OCI-LY7 (cell line): Measurements from ENCODE around the gene THAP12. TPM values are rescaled to one million over a fixed set of nuclear protein-coding genes. Genes with fewer than 3 reads are reported as not detected.

Experiments used
- Bru-seq: library from RNA; stranded (reverse); fragments of 400-500 nt; gene quantifications from one replicate; lab custom pipeline; 2021; lab: Mats Ljungman, UMichigan
- BruChase-seq, 2 experiments: library from RNA; stranded (reverse); fragments of 400-500 nt; gene quantifications; one replicate each; lab custom pipeline; 2021; lab: Mats Ljungman, UMichigan
- BruUV-seq: library from RNA; stranded (reverse); fragments of 400-500 nt; replicated peaks from 2 replicates; lab custom pipeline; 2021; lab: Mats Ljungman, UMichigan
- CTCF ChIA-PET: fragments of 300-600 bp; sonication (Branson Sonifier 250); formaldehyde crosslinking; loops from one replicate; lab custom pipeline; 2022; ENCODE audit warnings: antibody characterized with exemption; ENCODE audit not compliant: unreplicated experiment; lab: Charles Lee
- POLR2A ChIA-PET: fragments of 300-600 bp; sonication (Branson Sonifier 250); formaldehyde crosslinking; loops from one replicate; lab custom pipeline; 2022; ENCODE audit warnings: antibody characterized with exemption; lab: Charles Lee
- DNase-seq: peaks from one replicate; pipeline ENCODE4 v3.0.0-alpha.2; 2015; ENCODE audit warnings: low spot score
- H2AFZ ChIP-seq: fragments of 200-600 bp; sonication (generic), shearing (Covaris generic); 2 replicates; pipeline ENCODE4 v1.6.1; 2014; ENCODE audit warnings: mild to moderate bottlenecking, antibody characterized with exemption, low read length, moderate library complexity
- H3K27ac ChIP-seq: fragments of 200-600 bp; sonication (generic); 2 replicates; pipeline ENCODE4 v1.5.1; 2014; ENCODE audit warnings: mixed run types, low read depth, mild to moderate bottlenecking, moderate library complexity, low read length, inconsistent platforms; ENCODE audit not compliant: poor library complexity, severe bottlenecking
- H3K36me3 ChIP-seq: fragments of 200-600 bp; sonication (generic); 2 replicates; pipeline ENCODE4 v1.6.1; 2014; ENCODE audit warnings: mild to moderate bottlenecking, antibody characterized with exemption, low read length, moderate library complexity, mixed read lengths; ENCODE audit not compliant: insufficient read depth
- H3K4me1 ChIP-seq: fragments of 200-600 bp; sonication (generic); 2 replicates; pipeline ENCODE4 v1.5.1; 2014; ENCODE audit warnings: mild to moderate bottlenecking, low read length; ENCODE audit not compliant: insufficient read depth, poor library complexity, severe bottlenecking
- H3K4me2 ChIP-seq: fragments of 200-600 bp; sonication (generic); 2 replicates; pipeline ENCODE4 v1.6.1; 2014; ENCODE audit warnings: mild to moderate bottlenecking, low read length
- H3K4me3 ChIP-seq: fragments of 200-600 bp; sonication (generic); 2 replicates; pipeline ENCODE4 v1.5.1; 2014; ENCODE audit warnings: mild to moderate bottlenecking, low read depth, low read length; ENCODE audit not compliant: poor library complexity, severe bottlenecking
- H3K79me2 ChIP-seq: fragments of 200-600 bp; sonication (generic); 2 replicates; pipeline ENCODE4 v1.6.1; 2016; ENCODE audit warnings: low read depth, mild to moderate bottlenecking, low read length, moderate library complexity, mixed read lengths; ENCODE audit not compliant: insufficient read depth
- H3K9me2 ChIP-seq: fragments of 200-600 bp; sonication (generic); 2 replicates; pipeline ENCODE4 v1.6.1; 2016; ENCODE audit warnings: mild to moderate bottlenecking, low read length, mixed read lengths; ENCODE audit not compliant: insufficient read depth
- H3K9me3 ChIP-seq: fragments of 200-600 bp; sonication (generic); 2 replicates; pipeline ENCODE4 v1.6.1; 2014; ENCODE audit warnings: mild to moderate bottlenecking, mixed run types, low read length, mixed read lengths
- H4K20me1 ChIP-seq: fragments of 200-600 bp; sonication (generic); 2 replicates; pipeline ENCODE4 v1.6.1; 2014; ENCODE audit warnings: mild to moderate bottlenecking, antibody characterized with exemption, low read length, moderate library complexity, mixed read lengths; ENCODE audit not compliant: insufficient read depth
- EZH2phosphoT487 ChIP-seq: fragments of 200-600 bp; sonication (generic); IDR thresholded peaks from 2 replicates; pipeline ENCODE4 v1.6.1; 2018; ENCODE audit warnings: low read depth, borderline replicate concordance, mild to moderate bottlenecking, mixed run types, antibody characterized with exemption, low read length, moderate library complexity, mixed read lengths
- intact Hi-C: fragments of 100-400 bp; cut with micrococcal nuclease; formaldehyde crosslinking; loops from one replicate; pipeline ENCODE4 v1.10.0; 2022; ENCODE audit not compliant: unreplicated experiment
- long read RNA-seq: library from polyadenylated mRNA; stranded (forward); transcript quantifications from one replicate; pipeline ENCODE4 v2.0.0, GENCODE V29; 2022
- total RNA-seq, 2 experiments: library from RNA; depleted of rRNA in 1 of 2; stranded (reverse); fragments of >200 nt in 1 of 2; shearing (Covaris generic) in 1 of 2; gene quantifications; 2 replicates each; pipeline ENCODE4 v1.2.3, GENCODE V29; 2014 to 2022
- TF ChIP-seq, protein P1 (sequence below): fragments of 200-600 bp; sonication (generic); conservative IDR thresholded peaks from 2 replicates; pipeline ENCODE4 v1.5.1; 2014; ENCODE audit warnings: mild to moderate bottlenecking, antibody characterized with exemption, low read length, moderate library complexity, mixed read lengths

THAP12 gene, protein sequence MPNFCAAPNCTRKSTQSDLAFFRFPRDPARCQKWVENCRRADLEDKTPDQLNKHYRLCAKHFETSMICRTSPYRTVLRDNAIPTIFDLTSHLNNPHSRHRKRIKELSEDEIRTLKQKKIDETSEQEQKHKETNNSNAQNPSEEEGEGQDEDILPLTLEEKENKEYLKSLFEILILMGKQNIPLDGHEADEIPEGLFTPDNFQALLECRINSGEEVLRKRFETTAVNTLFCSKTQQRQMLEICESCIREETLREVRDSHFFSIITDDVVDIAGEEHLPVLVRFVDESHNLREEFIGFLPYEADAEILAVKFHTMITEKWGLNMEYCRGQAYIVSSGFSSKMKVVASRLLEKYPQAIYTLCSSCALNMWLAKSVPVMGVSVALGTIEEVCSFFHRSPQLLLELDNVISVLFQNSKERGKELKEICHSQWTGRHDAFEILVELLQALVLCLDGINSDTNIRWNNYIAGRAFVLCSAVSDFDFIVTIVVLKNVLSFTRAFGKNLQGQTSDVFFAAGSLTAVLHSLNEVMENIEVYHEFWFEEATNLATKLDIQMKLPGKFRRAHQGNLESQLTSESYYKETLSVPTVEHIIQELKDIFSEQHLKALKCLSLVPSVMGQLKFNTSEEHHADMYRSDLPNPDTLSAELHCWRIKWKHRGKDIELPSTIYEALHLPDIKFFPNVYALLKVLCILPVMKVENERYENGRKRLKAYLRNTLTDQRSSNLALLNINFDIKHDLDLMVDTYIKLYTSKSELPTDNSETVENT
- 52.5 and 55.7 TPM in 2 replicates for total RNA-seq (2014; rRNA removed; shearing (Covaris generic))
- 65.9 and 74.7 TPM in 2 replicates for total RNA-seq (2022)
- Bru-seq, nascent RNA, result percentile 83 among the genes with signal in this experiment
- percentile 93 among the genes with signal in this experiment for BruChase-seq, experiment 1, labeled RNA remaining after a 6-hour chase
- BruChase-seq, experiment 2, labeled RNA remaining after a 2-hour chase, result percentile 93 among the genes with signal in this experiment
- long read RNA-seq, transcript THAP12-203 (6 exons, 882 nt), result minor isoform, 22 of 184 reads
- long read RNA-seq, transcript THAP12-201 (5 exons, 3,300 nt), result major isoform, 136 of 184 reads
- long read RNA-seq, partial matches to known transcripts, result 1 of 184 reads
- long read RNA-seq, other reads (novel, unspliced or antisense), result 24 of 184 reads

DNA sequence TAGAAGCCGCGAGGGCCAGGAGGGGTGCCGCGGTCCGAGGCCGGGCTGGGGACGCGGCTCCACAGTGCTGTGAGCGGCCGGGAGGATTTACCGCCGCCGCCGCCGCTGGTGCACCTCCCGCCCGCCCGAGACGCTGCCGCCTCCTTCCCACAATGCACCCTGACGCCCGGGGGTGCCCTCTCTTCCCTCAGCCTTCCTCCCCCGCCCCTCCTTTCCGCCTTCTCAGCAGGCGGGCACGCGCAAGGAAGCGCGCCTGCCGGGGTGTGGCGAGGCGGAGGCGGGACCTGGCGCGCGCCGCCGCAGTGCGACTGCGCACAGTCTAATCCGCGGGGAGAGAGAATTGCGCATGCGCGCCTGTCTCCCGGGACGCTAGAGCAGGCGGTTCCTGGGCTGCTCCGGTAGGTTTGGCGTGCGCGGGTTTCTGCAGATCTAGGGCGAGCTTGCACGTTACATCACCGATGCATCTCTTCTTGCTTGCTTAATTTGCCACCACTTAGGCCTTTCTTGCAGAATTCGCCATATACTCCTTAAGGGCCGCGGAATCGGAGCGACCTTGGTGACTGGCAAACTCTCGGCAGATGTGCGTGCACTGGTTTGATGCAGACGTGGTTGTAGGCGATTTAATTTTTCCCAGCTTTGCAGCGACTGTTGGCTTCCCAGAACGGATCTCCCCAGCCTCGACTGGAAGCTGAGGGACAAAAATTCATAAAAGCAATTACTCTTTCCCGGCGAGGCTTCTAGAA is at the start of gene THAP12, which contains the start of gene GVQW3:
Gene THAP12, minus strand, starts transcription at position 156 of the 743 bp plus-strand sequence. CDS start 296 bp downstream, outside the sequence.
Gene GVQW3, plus strand, starts transcription at position 347 of the 743 bp plus-strand sequence. CDS start 506 bp downstream, outside the sequence.
- Histone ChIP-seq H3K4me3 (peak within 1 kb of the TSS; percentile 94), H3K36me3 (peaks cover 3% of the 10 kb centered on the region; the same call in 1 of the 2 replicates), H3K9me2 (no peaks in the 10 kb centered on the region), H2AFZ (peak within 1 kb of the TSS; percentile 49), H3K4me2 (peak within 1 kb of the TSS; percentile 91), H3K9me3 (no peaks in the 10 kb centered on the region), H3K79me2 (peaks cover 61% of the 10 kb centered on the region), H3K4me1 (peaks cover 54% of the 10 kb centered on the region), H4K20me1 (peaks cover 27% of the 10 kb centered on the region), H3K27ac (peak within 1 kb of the TSS; percentile 59)
- POLR2A ChIA-PET, result interaction anchor here (0.8 to 1.5 kb wide), 4 partner anchors 9 to 147 kb away, joined by 3 to 5 read pairs (median 4); no protein-coding TSS in a partner anchor
- intact Hi-C loops, result loop anchor here (1.0 to 2.0 kb wide), 3 partner anchors 63 to 290 kb away; partner anchors contain the start of gene LRRC32
- no peak for TF ChIP-seq EZH2phosphoT487
- TF ChIP-seq, protein P1, sequence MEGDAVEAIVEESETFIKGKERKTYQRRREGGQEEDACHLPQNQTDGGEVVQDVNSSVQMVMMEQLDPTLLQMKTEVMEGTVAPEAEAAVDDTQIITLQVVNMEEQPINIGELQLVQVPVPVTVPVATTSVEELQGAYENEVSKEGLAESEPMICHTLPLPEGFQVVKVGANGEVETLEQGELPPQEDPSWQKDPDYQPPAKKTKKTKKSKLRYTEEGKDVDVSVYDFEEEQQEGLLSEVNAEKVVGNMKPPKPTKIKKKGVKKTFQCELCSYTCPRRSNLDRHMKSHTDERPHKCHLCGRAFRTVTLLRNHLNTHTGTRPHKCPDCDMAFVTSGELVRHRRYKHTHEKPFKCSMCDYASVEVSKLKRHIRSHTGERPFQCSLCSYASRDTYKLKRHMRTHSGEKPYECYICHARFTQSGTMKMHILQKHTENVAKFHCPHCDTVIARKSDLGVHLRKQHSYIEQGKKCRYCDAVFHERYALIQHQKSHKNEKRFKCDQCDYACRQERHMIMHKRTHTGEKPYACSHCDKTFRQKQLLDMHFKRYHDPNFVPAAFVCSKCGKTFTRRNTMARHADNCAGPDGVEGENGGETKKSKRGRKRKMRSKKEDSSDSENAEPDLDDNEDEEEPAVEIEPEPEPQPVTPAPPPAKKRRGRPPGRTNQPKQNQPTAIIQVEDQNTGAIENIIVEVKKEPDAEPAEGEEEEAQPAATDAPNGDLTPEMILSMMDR, result peak; percentile 30
- no TSS peak for BruUV-seq
- peak; percentile 98 for DNase-seq
- CTCF ChIA-PET, result no interaction called here

DNA sequence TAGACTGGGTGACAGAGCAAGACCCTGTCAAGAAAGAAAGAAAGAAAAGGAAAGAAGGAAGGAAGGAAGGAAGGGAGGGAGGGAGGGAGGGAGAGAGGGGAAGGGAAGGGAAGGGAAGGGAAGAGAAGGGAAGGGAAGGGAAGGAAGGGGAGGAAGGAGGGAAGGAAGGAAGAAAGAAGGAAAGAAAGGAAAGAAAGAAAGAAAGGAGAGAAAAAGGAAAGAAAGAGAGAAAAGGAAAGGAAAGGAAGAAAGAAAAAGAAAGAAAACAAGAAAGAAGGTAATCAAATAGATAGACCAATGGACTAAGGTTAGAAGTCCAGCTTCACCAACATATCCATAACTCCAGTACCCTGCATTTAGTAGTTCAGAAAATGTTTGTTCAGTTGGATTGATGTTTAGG is 45.7 kb upstream of the THAP12 start:
- intact Hi-C loops, result loop anchor here (10.0 kb wide), 1 partner anchor 82 kb away; no protein-coding TSS in a partner anchor
- no peaks in the 10 kb centered on the region for H3K4me1 ChIP-seq
- no peak overlapping the region for H3K4me2 ChIP-seq
- no peaks in the 10 kb centered on the region for H3K36me3 ChIP-seq
- H3K79me2 ChIP-seq, result no peaks in the 10 kb centered on the region
- no peak overlapping the region for H3K4me3 ChIP-seq
- no peaks in the 10 kb centered on the region for H3K9me3 ChIP-seq
- BruUV-seq, result no TSS peak
- no peak for DNase-seq
- POLR2A ChIA-PET, result no interaction called here
- no peak overlapping the region for H2AFZ ChIP-seq
- no peaks in the 10 kb centered on the region for H4K20me1 ChIP-seq
- H3K9me2 ChIP-seq, result no peaks in the 10 kb centered on the region
- CTCF ChIA-PET, result no interaction called here
- TF ChIP-seq, protein P1, result no peak
- TF ChIP-seq EZH2phosphoT487, result no peak
- H3K27ac ChIP-seq, result no peak overlapping the region
